WERI-Rb-1 (cell line): ENCODE results near the gene TREML1.

Source experiments
- DNase-seq: peaks from one replicate; pipeline ENCODE4 v3.0.0-alpha.2; 2020
- H3K27ac ChIP-seq: fragments of 250-450 bp; sonication (Bioruptor Pico); 2 replicates; pipeline ENCODE4 v1.5.1; 2020; ENCODE audit warnings: mild to moderate bottlenecking, moderate library complexity
- H3K27me3 ChIP-seq: fragments of 250-450 bp; sonication (Bioruptor Pico); 2 replicates; pipeline ENCODE4 v1.5.1; 2021; ENCODE audit warnings: mild to moderate bottlenecking, low read depth, moderate library complexity; ENCODE audit not compliant: insufficient read depth, severe bottlenecking
- H3K36me3 ChIP-seq: fragments of 250-450 bp; sonication (Bioruptor Pico); 2 replicates; pipeline ENCODE4 v1.5.1; 2020; ENCODE audit warnings: mild to moderate bottlenecking, moderate library complexity
- H3K4me3 ChIP-seq: 2 replicates; pipeline ENCODE4 v1.5.1; 2011; ENCODE audit warnings: low read depth, mild to moderate bottlenecking, control low read depth, low read length
- H3K9me3 ChIP-seq: fragments of 250-450 bp; sonication (Bioruptor Pico); 2 replicates; pipeline ENCODE4 v1.5.1; 2021; ENCODE audit warnings: mild to moderate bottlenecking, moderate library complexity; ENCODE audit not compliant: severe bottlenecking
- TF ChIP-seq, protein P1 (sequence below): IDR thresholded peaks from 2 replicates; pipeline ENCODE4 v1.5.1; 2011; ENCODE audit warnings: low read depth, mild to moderate bottlenecking, control low read depth, inconsistent platforms, low read length

Gene TREML1

DNA sequence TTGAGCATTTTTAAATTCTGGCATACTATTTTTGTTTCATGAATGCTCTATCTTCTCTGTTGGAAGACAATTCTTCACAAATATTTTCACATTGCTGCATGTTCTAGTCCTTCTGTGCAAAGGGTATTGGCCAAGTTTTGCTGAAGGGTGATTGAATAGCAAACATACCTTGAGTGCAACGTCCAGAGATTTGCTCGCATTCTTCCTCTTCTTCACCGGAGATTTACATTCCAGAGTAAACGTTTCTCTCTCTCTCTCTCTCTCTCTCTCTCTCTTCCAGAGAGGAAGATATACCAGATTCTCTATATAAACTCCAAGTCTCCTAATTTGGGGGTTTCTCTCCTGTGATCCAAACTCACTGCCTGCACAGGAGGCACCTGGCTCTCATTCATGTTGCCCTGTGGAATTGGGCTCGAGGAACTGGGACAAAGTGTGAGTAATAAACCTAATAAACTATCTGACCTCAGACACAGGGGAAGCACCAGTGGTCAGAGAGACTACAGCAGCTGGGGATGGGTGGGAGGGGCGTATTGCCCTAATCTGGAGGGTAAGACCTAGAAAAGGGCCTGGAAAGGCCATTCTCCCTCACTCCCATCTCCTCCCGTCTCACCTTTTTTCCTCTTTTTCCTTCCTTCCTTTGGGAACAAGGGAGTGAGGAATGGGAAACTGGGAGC lies 1.1 kb upstream of the TREML1 start:
- Histone ChIP-seq H3K27ac (no peak overlapping the region), H3K9me3 (no peaks in the 10 kb centered on the region), H3K36me3 (no peaks in the 10 kb centered on the region), H3K27me3 (no peaks in the 10 kb centered on the region), H3K4me3 (no peak overlapping the region)
- DNase-seq = no peak
- TF ChIP-seq, protein P1, sequence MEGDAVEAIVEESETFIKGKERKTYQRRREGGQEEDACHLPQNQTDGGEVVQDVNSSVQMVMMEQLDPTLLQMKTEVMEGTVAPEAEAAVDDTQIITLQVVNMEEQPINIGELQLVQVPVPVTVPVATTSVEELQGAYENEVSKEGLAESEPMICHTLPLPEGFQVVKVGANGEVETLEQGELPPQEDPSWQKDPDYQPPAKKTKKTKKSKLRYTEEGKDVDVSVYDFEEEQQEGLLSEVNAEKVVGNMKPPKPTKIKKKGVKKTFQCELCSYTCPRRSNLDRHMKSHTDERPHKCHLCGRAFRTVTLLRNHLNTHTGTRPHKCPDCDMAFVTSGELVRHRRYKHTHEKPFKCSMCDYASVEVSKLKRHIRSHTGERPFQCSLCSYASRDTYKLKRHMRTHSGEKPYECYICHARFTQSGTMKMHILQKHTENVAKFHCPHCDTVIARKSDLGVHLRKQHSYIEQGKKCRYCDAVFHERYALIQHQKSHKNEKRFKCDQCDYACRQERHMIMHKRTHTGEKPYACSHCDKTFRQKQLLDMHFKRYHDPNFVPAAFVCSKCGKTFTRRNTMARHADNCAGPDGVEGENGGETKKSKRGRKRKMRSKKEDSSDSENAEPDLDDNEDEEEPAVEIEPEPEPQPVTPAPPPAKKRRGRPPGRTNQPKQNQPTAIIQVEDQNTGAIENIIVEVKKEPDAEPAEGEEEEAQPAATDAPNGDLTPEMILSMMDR = no peak

DNA sequence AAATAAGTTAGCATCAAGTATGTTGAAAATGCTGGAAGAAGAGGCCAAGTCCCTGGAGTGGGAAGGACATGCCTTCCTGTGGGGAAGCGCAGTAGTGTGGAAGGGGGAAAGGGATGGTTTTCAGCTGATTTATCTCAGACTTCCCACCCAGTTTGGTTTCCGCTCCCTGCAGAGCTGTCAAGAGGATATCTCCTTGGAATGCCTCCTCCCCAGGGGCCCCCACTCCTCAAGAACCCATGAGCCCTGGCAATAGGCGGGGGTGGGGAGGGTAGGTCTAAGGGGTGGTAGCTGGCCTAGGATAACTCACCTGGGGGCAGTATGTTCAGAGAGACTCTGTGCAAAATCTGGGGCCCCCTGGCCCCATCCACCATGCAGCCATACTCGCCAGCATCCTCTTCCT lies 696 bp downstream of the TREML1 start:
- no peak overlapping the region for H3K27ac ChIP-seq
- no peaks in the 10 kb centered on the region for H3K36me3 ChIP-seq
- H3K9me3 ChIP-seq = no peaks in the 10 kb centered on the region
- TF ChIP-seq, protein P1 = no peak
- no peak for DNase-seq
- no peaks in the 10 kb centered on the region for H3K27me3 ChIP-seq
- no peak overlapping the region for H3K4me3 ChIP-seq

DNA sequence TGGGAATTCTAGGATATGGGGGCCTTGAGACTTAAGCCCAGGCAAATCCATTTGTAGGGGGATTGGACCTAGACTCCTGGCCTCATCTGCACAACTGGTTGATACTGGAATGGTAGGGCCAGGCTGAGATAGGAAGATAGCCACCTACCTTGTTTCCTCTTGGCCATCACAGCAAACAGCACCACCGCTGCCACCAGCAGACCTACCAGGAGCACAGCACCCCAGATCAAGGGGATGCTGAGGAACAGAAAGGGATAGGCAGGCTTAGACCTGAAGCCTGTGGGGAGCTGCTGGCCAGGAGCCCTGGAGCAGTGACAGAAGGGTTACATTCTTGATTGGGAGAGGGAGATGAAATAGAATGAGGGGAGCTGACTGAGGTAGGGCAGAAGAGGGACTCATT lies 3.5 kb downstream of the TREML1 start:
- Histone ChIP-seq H3K4me3 (no peak overlapping the region), H3K36me3 (no peaks in the 10 kb centered on the region), H3K27ac (no peak overlapping the region), H3K27me3 (no peaks in the 10 kb centered on the region), H3K9me3 (no peaks in the 10 kb centered on the region)
- peak; percentile 74 for DNase-seq
- TF ChIP-seq, protein P1 = peak; percentile 84

- TF ChIP-seq, protein P1 = peak; percentile 16; the same call in 1 of the 2 replicates
- H3K4me3 ChIP-seq = no peak overlapping the region
- H3K36me3 ChIP-seq = no peaks in the 10 kb centered on the region
- no peak overlapping the region for H3K27ac ChIP-seq
- DNase-seq = peak; percentile 54
- H3K9me3 ChIP-seq = no peaks in the 10 kb centered on the region
- no peaks in the 10 kb centered on the region for H3K27me3 ChIP-seq
Measured at GRCh38 chr6:41147917-41148316, 6.2 kb downstream of the TREML1 start.

GRCh38 chr6:41136911-41137310 lies 17.2 kb downstream of the TREML1 start:
- Histone ChIP-seq H3K27ac (no peak overlapping the region), H3K36me3 (no peaks in the 10 kb centered on the region), H3K27me3 (no peaks in the 10 kb centered on the region), H3K9me3 (no peaks in the 10 kb centered on the region), H3K4me3 (no peak overlapping the region)
- TF ChIP-seq, protein P1 = no peak
- no peak for DNase-seq
